GM19193 (cell line): Measurements from ENCODE around the gene EDN3.

Source experiments
- POLR2A ChIP-seq: IDR thresholded peaks from 4 replicates; pipeline ENCODE4 v1.6.1; 2011; ENCODE audit not compliant: insufficient read depth, insufficient read length; ENCODE audit errors: extremely low read depth

Gene EDN3, protein sequence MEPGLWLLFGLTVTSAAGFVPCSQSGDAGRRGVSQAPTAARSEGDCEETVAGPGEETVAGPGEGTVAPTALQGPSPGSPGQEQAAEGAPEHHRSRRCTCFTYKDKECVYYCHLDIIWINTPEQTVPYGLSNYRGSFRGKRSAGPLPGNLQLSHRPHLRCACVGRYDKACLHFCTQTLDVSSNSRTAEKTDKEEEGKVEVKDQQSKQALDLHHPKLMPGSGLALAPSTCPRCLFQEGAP

DNA sequence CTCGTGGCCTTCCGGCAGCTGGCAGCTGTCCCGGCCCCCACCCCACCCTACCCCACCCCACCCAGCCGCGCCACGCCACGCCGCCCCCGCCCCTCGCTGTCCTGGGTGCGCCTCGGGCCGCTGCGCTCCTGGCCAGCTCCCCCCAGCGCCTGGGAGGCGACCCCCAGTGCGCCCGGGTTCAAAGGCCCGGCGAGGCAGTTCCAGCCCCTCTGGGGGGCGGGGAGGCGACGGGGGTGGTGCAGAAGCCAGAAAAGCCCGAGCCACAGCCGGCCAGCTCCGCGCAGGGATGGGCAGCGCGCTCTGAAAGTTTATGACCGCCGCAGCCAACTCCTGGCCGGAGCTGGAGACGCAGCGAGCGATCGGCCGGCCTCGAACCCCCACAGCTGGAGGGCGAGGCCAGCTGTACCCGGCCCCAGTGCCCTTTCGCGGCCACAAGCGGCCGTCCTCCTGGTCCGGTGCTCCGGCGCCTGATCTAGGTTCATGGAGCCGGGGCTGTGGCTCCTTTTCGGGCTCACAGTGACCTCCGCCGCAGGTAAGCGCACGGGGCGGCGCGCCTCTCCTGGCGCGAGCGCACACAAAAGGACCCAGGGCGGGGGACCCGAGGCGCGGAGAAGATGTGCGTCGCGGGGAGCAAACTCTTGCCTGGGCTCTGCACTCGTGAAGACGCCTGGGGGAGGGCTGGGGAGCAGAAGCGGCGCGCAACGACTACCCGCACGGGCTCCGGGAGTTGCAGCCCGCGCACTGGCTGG, at the start of gene EDN3:
EDN3 (plus strand) TSS at position 279 of the 749 bp plus-strand sequence; CDS start at position 481, 202 bp downstream.
- no peak for TF ChIP-seq POLR2A

DNA sequence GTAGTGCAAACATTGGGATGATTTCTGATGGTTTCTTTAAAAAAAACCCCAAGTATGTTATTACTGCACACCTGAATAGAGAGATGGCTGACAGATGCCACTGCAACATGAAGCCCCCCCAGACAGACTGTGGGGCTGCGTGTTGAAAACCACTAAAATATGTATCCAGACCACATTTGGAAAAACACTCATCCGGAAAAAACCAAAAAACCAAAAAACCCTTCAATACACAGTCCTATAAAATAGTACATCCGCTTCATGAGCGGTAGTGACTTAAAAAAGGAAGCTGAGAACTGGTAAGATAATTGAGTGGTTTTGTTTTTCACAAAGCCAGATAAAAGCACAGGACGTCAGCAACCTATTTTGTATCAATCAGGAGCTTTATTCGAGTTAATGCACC, 47.1 kb upstream of the EDN3 start:
- TF ChIP-seq POLR2A = no peak

DNA sequence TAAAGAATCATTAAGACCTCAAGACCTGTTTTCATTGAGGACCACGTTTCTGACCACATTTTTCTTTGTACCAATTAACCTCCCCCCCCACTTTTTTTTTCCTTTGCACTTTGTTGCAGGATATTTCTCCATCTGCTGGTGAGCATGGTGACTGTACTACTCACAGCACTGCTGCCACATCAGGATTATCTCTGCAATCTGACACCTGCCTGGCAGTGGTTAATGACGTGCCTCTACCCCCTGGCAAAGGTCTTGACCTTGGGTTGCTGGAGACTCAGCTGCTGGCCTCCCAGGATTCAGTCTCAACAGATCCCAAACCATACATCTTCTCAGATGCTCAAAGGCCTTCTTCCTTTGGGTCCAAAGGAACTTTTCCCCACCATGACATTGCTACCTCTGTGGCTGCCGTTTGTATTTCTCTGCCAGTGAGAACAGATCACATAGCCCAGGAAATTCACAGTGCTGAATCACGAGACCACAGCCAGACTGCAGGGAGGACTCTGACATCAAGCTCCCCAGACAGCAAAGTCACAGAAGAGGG, 46.6 kb upstream of the EDN3 start:
- TF ChIP-seq POLR2A = no peak

DNA sequence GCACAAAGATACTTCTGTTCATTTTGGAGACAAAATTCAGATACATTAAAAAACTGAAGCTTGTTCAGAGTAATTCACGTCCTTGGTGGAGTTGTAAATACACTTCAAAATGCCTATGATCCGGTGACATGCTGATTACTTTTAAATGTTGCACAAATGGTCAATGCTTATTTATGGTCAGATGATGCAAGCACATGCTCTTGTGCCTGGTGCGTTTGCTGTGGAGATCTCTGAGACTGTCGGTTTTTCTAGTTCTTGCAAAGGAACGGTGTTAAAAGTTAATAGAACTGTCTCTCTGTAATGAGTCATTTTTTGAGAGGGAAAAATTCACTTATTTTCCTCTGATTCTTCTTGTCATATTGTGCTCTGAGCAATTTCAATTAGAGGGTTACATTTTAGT, 45.2 kb upstream of the EDN3 start:
- no peak for TF ChIP-seq POLR2A

DNA sequence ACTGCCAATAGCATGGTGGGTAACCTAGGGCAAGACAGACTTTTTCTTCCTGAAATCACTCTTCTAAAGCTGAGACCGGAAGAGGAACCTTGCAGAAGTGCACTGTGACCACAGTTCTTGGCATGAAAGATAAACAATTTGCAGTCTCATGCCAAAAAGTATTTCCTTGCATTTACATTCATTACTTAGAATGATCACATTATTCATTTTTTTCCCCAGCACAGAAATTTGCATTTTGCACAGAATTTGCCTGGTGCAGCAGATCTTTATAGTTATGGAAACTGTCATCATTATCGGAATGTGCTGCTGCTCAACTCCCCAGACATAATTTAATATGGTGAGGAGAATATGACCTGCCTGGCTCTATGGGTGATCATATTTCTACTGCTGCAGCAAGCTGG, 42.2 kb upstream of the EDN3 start:
- TF ChIP-seq POLR2A = no peak

DNA sequence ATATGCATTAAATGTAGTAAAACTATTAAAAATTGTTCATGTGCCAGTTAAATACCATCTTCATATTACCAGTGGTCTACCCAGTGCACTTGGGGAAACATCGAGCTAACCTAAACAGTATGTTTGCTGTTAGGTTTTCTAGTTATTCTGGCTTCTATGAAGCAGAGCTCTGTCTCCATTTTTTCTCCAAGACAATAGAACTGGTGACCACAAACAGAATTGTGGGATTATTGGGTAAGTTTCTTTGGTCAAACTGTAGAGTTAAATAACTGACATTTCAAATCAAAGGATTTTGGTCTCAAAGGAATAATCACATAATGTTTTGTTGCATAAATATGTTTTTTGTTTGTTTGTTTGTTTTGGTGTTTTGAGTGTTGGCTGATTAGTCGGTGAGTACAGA, 40.5 kb upstream of the EDN3 start:
- TF ChIP-seq POLR2A = no peak

DNA sequence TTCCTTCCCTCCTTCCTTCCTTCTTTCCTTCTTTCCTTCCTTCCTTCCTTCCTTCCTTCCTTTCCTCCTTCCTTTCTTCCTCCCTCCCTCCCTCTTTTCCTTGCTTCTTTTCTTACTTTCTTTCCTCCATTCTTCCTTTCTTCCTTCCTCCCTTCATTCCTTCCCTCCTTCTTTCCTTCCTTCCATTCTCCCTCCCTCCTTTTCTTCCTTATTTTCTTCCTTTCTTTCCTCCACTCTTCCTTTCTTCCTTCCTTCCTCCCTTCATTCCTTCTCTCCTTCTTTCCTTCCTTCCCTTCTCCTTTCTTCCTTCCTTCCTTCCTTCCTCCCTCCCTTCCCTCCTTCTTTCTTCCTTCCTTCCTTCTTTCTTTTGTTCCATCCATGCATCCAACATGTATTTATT, 35.1 kb upstream of the EDN3 start:
- no peak for TF ChIP-seq POLR2A

DNA sequence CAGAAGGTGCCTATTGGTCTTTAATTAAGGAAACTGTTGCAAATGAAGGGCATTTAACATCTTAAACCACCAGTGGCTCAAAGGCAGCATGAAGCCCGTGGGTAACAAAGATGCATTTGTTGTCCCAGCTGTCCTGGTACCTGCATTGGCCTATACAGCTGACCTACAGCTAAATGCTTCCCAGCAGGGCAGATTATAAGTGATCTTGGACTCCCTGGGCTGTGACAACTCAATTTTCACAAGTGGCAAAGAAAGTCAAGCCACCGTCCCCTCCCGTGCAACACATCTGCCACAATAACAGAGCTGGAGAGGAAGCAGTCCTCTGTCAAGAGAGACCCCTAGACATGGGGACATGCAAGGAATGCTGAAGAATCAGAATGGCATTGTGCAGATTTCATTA, 31.5 kb upstream of the EDN3 start:
- TF ChIP-seq POLR2A = no peak

DNA sequence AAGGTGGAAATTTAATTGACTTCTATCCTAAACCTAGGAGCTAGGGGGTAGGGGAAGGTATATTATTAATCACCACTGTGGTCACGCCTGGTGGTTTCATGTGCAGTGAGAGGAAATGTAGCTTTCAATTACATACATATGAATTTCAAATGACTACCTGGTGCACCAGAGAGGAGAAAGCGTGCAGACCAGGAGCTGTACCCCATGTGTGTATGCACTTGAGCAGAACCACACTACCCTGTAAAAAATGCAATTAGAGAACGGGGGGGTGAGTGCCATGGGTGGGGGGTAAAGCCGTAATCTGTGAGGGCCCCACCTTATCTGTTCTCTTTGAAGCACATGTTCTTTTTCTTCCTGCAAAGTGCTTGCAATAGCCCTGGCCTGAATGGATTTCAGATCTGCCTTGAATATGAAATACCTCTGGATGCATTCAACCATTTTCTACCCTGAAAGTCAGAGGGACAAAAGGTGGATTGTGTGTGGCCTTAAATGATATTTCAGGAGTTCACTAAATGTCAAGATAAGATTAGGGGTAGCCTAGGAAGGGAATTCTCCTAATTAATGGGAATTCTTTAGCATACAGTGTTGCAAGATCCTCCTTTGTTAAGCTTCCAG, 30.9 kb upstream of the EDN3 start:
- no peak for TF ChIP-seq POLR2A

DNA sequence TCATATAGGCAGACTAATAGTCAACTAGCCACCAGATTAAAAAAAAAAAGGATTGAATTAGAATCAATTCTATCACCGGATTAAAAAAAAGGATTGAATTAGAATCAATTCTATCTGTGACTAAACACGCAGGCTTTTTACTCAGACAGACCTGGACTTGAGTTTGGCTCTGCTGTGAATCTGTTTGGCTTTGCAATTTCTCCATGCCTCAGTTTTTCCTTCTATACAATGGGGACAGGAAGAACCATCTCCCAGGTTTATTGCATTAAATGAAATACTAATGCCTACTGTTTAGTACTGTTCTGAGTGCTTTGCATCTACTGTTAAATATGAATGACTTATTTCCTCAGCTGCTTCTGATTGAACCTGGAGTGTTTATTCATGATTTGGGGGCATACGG, 30.0 kb upstream of the EDN3 start:
- TF ChIP-seq POLR2A = no peak

DNA sequence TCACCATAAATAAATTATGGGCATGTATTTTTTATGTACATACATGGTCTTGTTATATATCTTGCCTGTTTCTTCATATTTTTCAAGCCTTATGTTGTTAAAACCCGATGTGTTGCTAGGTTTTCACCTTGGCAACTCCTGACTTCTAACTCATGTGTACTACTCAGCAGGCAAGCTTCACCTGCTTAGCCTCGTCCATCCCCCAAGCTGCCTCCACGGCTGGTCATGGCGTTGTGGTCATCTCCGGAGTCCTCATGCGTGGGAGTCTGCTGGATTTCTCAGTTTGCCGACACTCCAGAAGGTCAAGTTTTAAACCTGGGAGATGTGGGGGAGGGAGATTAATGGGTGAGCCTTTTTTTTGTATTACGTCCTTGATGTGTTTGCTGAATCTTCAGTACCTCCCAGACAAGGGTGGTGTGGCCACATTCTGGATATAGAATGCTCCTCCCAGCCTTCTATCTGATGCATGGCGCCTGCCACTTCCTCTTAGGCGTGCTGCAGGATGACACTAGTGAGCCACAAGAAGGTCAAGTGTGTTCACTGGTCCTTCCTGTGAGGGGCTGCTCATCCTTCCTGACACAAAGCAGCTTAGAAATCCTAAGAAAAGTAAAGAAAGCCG, 26.6 kb upstream of the EDN3 start:
- TF ChIP-seq POLR2A = no peak

DNA sequence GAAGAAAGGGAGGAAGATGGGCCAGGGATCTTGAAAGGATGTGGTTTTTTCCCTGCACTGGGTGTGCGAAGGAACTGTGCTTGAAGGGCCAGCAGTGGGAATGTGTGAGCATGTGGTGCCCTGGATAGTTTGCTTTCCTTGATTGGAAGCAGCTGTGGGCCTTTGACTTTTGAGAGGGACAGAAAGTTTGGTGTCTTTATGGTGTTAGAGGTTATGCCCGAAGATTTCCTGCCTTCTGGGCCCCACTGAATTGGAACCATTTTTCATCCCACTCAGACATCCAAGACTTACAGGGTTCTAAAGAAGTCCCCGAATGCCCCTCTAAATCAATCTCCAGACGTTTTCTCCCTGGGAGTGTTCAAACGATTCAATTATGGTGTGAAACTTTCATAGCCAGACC, 23.5 kb upstream of the EDN3 start:
- no peak for TF ChIP-seq POLR2A

DNA sequence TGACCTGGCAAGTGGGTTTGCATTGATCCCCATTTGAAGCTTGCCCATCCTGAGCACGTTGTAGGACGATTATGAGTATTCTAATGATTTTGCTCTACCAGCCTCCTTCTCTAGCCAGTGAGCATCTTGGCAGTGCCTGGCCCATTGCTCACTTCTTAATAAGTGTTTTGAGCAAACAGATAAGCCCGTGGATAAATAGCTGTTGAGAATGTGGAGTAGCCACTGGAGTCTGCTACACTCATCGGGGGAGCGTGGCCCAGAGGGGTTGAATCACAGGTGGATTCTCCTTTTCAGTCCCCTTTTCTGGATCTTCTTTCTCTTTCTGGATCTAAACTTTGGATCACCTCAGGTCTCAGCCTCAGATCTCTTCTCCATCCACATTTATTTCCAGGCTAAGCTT, 15.9 kb upstream of the EDN3 start:
- no peak for TF ChIP-seq POLR2A

DNA sequence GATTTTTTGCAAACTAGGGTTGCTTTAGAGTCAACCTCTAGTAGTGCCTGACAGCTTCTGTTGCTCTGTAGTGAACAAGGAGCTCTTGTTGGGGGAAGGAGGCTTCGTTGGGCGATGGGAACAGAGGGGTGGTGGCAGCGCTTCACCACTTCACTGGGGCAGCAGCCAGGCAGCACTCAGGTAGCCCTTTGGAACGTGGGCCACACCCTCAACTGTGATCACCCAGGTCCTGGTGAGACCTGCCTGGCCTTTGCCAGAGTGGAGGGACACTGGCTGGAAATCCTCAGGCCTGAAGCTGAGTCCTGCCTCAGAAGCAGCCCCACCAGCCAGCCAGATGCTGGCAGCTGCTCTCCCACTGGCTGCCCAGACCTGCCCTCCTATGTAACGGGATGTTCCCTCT, 10.4 kb upstream of the EDN3 start:
- no peak for TF ChIP-seq POLR2A

DNA sequence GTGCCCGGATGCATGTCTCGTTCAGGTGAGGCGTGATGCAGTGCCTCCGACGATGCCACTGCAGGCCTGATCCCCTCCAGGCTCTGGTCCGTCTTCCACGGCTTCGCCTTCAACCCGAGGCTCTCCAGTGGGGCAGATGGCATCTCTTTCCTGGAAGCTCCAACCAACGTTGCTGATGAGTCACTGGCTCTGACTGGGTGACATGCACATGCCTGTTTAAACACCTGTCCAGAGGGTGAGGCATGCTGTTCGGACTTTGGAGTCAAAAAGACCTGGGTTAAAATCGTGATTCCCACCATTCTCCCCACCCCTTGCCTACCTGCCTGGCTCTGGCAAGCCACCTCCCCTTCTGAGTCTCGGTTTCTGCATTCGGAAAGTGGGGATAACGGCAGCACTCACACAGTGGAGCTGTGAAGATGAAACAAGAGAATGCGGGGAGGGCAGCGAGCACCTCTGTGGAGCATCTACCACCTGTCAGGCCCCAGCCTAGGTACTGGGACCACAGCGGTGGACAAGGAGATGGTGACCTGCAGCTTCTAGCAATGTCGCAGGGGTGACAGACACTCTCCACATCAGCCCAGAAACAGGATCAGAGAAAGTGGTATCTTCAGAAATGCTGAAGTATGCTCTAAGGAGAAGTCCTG, 8.5 kb upstream of the EDN3 start:
- TF ChIP-seq POLR2A = no peak
